Non-pigmented ciliary epithelial cell (primary cell): ENCODE results near the gene SGMS1.

Experiments used
- DNase-seq: peaks from one replicate; pipeline ENCODE4 v3.0.0-alpha.2; 2010; ENCODE audit warnings: low read depth

Gene SGMS1

DNA sequence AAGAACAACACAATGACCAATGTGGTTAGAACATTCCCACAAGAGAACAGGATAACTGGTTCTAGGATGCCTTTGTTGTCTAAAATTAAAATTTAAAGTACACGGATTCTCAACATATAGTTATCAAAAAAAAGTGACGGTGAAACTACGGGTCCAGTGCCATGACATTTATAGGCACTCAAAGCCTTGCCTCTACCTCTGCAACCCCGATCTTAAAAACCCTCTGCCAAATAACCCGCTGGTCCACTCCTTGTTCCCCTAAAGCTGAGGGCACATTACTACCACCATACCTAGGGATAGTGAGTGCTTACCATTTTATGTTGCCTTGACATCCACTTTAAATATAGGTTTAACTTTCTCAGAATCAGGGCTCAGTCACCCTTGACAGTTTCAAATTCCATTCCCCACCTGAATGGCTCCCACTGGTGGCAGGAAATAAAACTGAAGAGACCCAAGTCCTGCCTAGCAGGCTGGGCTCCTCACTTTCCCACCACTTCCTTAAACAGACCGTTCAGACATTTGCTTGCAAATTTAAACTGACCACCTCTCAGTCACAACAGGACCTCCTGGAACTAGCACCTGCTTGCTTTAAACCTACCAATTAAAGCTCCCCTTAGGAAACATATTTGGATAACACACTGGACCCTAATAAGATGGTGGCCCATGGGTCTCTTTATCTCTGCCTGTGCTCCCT, 202.6 kb downstream of the SGMS1 start:
- no peak for DNase-seq

DNA sequence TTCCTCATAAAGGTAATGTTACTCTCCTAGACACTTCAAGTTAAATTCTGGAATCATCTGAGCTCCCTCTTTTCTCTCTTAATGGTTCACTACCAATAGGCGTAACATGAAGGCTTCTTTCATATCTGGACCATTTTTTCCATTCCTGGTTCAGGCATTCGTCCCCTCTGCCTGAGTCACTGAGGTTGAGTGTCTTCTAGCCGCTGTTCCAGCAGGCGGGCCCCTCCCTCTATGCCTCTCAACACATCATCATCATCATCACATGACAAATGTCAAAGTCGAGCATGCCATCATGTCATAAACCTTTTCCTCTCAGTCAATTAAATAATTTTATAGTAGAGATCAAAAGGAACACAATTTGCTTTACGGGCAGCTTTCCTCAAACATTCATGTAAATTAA, 203.6 kb downstream of the SGMS1 start:
- no peak for DNase-seq

DNA sequence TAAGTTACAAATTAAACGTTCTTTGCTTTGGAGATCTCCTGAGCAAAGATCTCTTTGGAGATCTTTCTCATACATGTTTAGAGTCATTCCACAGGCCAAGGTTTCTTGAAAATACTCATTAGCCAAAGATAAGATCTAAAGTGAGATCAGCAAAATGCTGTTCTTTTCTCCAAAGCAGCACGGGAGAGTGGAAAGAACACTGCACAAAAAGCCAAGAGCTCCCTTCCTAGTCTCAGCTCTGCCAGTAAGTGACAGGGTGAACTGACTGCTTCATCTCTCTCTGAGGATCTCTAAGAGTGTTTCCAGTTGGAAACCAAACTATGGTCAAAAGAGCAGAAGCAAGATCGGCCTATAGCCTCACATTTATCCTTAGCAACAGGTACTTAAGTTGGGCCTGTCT, 204.0 kb downstream of the SGMS1 start:
- no peak for DNase-seq

DNA sequence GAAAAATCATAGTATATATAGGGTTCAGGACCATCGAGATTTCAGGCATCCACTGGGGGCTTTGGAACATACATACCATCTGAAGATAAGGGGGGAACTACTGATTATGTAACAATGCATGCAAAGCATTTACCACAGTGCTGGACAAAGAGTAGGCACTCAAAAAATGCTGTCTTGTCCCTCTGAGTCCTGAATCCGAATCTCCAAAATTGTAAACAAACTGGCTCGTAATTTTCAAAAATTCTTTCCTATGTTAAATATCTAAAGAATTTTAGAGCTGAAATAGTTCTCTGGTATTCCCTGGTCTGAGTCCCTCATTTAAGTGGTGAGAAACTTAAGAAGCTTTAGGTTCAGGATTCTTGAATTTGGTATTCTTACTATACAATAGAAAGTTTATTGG, 204.7 kb downstream of the SGMS1 start:
- DNase-seq, result no peak

DNA sequence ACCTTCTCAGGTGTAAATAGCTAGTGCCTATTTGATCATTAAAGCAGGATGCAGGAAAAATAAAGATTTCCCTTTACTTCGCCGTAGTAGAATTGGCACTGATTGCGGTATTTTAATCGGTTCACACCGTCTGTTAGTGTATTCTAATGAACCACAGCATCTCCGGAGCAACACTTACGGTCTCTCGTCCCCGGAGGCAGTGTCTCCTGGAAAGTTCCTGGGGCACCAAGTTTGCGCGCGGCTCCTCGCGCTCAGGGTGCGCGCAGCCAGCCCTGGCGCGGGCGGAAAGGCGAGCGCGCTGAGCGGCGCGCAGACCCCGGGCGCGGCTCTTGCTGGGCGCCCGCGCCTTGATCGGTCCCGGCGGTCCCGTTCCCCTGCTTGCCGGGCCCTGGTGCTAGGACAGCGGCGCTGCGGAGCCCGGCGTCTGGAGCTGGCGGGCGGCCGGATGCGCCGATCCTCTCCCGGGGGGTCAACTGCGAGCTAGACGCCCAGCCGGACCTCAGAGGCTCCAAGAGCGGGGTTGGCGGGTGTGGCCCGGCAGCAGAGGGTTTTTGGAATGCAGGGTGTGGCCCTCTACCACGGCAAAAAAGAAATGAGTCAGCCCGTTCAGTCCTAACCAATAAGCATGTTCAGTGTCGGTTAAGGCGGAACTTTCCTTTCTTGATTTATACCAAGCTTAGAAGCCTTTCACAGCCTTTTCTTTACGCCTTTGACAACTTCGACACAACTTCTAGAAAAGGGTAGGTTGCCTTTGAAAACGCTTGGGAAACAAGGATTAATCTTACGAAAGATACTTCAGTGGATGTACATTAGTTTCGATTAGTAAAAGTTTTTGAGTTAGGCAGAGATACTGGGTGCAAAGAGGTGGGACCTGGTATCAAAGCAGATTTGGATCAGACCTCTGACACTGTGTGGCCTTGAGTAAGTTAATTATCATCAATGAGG, 205.6 kb downstream of the SGMS1 start:
- DNase-seq, result no peak

DNA sequence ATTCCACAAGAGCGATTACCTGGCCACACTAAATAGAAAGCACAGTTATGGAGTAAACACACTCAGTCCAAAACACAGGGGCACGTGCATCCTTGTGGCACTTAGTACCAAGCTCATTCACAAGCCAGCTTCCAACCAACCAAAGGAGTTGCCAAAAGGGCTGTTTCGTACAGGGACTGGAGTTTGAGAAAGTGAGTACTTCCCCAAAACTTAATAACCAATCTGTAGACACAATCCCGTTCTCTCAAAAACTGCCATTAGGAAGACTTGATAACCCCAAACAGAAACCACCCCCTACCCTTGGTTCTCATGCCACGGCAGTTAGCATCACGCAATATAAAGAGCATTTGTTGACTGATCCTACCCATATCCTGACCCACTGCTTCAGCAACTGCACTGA, 206.3 kb downstream of the SGMS1 start:
- no peak for DNase-seq

DNA sequence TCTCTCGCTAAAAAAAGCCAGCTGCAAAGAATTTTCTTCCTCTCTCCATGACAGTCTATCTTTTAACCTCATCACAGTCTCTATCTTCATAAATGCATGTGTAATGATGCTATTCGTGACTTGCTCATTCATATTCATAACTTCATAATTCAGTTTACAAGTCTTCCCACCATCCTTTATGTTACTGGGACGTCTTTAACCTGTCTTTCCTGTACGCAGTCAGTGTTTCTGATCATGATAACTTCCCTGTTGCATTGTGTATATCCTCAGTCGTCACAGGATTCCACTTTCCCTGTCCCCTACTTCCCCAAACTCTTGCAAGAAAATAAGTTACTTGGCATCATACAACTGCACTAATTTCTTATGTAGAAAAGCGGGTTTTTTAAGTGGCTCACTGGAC, 206.9 kb downstream of the SGMS1 start:
- DNase-seq, result no peak

DNA sequence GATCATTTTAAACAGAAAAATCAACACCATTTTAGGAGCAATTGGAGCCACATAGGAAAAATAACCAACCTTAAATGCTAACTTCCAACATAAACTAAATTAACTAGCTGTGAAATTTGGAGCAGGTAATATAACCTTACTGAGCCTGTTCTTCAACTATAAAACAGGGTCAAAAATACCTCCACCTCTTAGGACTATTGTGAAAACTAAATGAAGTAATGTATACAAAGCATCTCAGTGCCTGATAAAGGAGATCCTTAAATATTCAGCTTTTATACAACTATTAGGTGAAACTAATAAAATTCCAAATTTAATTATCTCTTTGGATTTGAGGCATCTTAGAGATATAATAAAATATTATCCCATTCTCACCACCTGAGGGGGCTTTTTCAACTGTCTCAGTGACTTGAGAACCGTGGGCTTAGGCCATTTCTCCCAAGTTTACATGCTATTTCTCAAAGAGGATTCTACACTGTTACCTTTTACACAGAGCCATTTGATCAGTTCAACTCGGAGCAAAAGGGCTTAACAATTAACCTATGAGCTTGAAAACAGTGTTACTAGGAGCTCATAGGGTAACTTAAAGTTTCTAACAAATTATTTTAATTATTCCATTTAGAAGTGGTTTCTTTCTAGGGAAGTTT, 207.5 kb downstream of the SGMS1 start:
- no peak for DNase-seq

DNA sequence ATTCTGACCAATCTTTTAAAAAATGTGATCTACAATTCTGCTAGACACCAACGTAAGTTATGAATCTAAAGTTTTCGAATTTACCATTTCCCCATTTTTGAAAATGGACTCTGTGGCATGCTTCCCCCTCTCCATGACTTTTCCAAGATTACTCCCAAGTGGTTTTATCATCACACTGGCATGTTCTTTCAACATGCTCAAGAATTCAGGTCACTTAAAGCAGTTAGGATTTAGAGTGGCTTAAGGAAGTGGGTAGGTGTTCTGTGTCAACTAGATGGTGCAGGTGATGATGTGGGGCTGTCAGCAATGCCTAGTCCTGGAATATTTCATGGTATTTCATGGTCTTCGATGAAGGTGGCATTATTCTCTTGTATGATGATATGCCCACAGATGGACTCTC, 208.5 kb downstream of the SGMS1 start:
- no peak for DNase-seq

DNA sequence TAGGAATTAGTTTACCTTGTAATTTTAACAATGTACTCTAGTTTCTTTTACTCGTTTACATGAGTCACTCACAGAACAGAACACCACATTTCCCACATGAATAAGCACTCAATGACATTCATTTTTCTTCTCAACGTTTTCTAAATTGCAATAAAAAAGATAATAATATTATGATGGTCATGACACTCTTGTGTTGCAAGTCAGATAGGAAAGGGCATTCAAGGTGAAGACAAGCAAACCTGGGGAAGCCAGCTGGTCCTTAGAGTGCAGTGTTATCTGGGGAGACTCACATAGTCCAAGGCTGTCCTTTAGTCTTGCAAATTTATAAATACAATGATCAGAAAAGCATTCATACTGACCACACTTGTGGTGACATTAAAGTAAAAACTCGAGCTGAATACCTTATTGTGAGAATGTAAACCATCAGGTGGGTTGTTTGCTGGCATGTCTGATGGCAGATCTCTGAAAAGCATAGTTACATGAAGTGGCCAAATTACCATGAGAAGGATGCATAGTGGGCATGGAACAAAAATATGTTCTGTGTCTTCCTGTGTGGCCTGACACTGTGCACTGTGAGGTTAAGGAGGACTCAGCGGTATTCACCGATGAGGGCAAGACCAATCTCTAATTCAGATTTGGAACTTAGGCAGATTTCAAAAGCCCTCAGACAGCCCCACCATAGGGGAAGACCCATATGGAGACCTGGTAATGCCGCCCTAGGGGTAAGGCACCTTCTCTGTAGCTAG, 213.5 kb downstream of the SGMS1 start:
- no peak for DNase-seq

DNA sequence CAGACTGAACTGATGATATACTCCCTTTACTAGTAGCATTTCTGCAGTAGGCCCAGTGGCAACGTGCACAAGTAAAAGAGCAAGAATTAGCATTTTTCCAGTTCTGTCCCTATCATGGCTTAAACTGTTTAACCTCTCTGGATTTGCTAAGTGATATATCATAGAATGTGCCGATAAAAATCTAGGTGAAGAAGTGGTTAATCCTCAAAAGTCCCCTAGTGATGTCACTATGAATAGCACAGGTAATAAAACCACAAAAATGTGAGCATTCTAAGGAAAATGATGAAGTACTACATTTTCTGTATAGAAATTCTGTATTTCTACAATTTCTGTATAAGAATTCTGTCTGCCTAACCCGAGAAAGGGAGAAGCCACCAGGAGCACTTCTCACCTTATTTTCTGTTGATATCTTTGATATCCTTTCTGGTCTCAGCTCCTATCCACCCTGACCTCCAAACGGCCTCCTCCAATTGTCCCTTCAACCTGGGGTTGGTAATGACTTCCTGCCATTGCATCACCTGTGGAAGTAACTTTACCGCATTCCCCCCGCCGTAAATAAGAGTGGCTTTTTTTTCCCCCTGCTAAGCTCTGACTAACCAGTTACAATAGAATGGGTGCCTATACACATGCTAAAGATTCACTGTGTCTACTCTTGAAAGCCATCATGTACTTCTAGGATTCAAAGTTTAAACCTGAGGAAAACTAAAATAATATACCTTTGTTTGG, 216.5 kb downstream of the SGMS1 start:
- no peak for DNase-seq

DNA sequence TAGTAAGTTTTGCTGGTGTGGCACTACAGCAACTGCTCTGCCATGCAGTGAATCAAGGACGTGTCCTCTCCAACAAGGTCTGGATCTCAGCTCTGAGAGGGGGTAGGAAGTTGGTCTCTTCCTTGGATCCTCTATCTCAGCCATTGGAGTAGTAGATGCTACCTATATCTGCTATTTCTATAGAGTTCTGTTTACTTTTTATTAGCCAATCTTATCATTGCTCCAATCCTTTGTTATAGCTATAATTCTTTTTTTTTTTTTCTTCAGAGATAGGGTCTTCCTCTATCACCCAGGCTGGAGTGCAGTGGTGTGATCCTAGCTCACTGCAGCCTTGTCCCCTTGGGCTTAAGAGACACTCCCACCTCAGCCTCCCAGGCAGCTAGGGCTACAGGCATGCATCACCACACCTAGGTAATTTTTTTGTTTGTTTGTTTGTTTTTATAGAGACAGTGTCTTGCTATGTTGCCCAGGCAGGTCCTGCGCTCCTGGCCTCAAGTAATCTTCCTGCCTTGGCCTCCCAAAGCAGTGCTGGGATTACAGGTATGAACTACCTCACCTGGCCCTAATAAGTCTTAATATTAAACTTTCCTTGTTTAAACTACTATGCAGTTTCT, 217.2 kb downstream of the SGMS1 start:
- DNase-seq, result no peak

DNA sequence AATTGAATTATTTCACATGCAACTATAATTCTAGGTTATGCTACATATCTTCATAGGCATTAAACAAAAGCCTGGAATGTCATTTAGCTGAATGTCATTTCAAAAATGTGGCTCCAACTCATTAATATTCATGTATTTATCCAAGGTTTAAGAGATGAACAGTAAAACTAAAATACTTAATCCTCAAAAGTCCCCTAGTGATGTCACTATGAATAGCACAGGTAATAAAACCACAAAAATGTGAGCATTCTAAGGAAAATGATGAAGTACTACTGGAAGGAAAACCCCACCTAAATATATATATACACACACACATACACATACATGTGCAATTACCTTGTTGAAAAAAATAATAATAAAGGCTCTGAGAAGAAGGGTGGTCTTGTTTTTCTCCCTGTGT, 218.0 kb downstream of the SGMS1 start:
- no peak for DNase-seq

DNA sequence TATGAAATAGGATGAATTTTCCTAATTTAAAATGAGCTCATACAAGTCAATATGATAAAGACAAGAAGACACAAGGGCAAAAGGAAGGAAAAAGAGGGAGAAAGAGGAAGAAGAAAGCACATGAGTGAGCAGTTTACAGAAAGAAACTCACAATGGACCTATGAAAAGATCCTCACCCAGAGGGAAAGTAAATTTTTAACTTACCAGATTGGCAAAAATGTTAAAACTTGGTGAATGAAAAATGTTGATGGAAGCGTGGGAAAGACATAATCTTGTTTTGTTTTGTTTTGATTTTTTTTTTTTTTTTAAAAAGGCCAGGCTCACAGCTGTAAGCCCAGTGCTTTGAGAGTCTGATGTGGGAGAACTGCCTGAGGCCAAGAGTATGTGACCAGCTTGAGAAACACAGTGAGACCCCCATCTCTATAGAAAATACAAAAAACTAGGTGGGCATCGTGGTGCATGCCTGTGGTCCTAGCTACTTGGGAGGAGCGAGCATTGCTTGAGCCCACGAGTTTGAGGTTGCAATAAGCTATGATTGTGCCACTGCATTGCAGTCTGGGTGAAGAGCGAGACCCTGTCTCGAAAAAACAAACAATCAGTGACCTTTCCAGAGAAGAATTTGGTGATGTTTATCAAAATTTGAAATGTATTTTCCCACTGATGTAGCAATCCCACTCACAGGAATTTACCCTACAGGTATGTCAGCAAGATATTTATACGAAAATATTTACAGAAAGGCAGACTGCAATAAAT, 219.6 kb downstream of the SGMS1 start:
- DNase-seq, result no peak

DNA sequence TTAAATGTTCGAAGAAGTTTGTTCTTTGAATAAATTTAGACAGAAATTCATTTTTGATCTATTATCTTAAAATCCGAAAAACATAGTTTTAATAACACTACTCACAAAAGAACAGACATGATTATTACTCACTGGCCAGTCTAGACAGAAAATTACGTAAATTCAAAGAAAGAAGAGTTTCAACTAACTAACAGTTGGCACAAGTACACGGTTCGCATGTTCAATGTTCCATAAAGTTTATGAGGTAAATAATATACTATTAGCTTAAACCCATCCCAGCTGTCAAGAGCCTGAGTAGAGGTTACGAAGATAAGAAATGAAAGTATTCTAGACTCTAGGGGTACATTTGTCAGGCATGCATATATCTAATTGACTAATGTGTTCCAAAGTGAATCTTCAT, 220.7 kb downstream of the SGMS1 start:
- DNase-seq, result no peak

DNA sequence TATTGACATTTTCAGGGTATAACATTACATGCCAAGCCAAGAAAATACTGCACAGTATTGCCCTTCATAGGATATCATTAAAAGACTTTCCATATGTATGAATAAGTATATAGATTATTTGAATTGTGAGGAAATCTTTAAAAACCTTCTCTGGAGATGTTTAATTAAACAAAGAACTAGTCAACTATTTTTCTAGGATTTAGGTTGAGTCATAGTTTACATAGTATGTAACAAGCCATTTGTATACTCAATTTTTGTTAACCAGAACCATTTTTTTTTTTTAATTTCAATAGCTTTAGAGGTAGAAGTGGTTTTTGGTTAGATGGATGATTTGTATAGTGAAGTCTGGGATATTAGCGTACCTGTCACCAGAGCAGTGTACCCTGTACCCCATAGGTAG, 221.3 kb downstream of the SGMS1 start:
- no peak for DNase-seq

DNA sequence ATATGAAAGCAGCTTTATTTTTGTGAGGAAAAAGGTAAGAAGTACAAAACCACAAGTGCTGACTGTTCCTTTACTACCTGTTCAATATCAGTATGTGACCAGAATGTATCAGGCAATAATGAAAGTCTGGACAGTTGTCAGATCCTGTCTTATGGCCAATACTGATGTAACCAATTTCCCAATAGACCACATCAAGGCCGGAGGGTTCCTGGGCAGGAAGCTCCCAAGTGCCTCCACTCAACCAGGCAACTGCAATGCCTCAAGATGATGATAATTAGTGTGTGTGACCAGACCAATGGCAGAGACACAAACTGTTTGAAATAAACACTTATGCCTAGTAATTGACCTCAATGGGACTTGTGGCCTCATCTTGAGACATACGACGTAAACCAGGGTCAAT, 223.1 kb downstream of the SGMS1 start:
- no peak for DNase-seq

DNA sequence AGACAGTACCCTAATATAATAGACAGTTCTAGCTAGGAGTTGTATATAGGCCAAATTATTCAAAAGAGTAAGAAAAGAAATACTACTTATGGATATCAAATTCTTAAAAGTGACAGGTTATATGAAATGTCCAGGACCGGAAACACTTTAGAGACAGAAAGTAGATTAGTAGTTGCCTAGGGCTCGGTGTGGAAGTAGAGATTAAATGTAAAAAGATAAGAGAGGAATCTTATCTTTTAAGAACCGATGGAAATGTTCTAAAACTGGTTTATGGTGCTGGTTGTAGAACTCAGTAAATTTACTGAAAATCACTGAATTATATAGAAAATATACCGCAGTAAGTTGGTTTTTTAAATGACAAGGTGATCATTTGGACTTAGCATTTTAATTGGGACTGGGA, 224.9 kb downstream of the SGMS1 start:
- DNase-seq, result no peak

DNA sequence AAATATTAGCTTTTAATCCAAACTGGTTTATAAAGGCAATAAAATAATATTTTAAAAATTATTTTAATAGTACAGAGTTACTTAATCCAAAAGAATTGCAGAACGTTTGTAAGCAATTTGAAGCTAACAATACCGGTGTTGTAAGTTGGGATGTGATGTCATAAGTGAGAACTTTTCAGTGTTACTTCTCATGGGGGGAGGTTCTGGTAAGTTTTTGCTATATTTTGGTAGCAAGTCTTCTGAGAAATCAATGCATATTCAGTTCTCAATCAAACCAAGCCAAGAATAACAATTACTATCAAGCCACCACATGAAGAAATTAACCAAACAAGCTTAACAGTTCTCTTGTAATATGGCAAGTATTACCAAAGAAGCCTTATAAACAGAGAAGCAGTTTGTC, 225.4 kb downstream of the SGMS1 start:
- DNase-seq, result no peak
